GM21723 (cell line): Measurements from ENCODE around the gene TMEM217.

Experiments
- ATAC-seq: cut with Tn5 transposase; IDR thresholded peaks from one replicate; pipeline ENCODE4 v1.9.1; 2021; ENCODE audit warnings: mild to moderate bottlenecking, moderate library complexity; ENCODE audit not compliant: unreplicated experiment

The TMEM217 gene

DNA sequence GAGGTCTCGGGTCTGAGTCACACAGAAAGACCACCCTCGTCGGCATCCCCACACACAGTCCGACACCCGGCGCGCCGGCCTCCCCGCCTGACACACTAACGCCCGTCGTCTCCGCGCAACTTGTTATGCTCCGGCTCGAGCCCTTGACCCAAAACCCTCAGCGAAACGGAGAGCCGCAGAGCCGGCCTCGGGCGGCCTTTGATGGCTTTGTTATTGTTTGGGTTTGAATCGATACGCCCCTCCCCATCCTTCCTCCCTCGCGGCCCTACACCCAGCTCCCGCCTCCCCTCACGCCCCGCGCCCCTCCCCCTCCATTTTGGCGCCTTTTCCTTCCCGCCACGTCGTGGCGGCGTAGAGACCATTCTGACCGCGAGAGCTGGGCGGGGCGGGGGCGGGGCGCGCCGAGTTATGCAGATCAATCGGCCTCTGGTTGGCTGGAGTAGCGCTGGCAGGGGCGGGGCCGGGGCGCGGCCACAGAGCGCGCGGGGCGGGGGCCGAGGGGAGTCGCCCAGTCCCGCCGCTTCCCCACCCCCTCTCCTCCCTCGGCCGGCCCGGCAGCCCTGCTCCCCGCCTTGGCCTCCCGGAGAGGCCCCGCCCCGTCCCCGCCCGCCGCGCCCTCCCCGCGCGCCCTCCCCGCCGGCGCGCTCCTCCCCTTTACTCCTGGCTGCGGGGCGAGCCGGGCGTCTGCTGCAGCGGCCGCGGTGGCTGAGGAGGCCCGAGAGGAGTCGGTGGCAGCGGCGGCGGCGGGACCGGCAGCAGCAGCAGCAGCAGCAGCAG lies 88.3 kb downstream of the TMEM217 start, which contains the start of gene PIM1:
Gene PIM1, plus strand, starts transcription at position 657 of the 777 bp plus-strand sequence. CDS start 424 bp downstream, outside the sequence.
- peak; percentile 54 for ATAC-seq

GRCh38 chr6:37168811-37169495 lies 89.0 kb downstream of the TMEM217 start:
- ATAC-seq, result no peak

DNA sequence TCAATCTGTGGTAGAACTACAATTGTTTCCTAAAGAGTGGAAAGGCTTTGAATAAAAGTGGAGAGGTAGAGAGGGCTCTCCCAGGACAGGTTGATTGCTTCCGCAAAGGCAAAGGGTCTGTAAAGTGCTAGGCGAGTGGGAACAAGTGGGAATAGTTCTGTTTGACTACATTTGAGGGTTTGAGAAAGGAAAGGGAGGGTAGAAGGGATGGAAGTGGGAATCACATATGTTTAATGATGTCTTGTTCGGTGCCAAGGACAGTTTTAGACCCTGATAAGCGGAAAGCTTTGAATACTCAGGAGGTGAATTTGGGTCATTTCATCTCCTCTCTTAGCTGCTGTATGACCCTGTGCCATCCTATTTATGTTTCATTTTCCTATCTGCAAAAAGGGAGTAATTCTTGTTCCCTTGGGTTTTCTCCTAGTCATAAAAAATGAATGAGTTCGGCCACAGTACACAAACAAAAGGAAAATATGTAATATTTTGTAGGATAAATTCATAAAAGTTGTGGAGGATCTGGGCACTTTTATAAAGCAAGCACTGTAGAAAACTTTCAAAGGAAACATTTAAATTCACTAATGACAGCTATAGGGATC lies 89.7 kb downstream of the TMEM217 start:
- no peak for ATAC-seq

GRCh38 chr6:37162740-37163139 lies 95.2 kb downstream of the TMEM217 start:
- no peak for ATAC-seq
